ENCODE data around the gene SNAI3. TPM values are rescaled to one million over a fixed set of nuclear protein-coding genes. Genes with fewer than 3 reads are reported as not detected.

The SNAI3 gene
- total RNA-seq, 4 donors from 2014 or later = 0.94 to 2.0 (median 1.5) TPM

DNA sequence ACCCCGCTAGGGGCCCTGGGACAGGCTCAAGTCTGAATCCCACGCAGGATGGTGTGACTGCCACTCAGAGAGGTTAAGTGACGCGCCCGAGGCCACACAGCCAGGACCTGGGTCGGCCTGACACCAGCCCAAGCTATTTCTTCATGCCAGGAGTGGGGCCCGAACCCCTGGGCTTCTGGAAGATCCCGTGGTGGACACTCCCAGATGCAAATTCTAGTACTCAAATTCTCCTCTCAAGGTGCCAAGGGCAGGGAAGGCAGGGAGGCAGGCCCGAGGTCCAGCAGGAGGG lies 42.7 kb downstream of the SNAI3 start:
- TF ChIP-seq, protein P1, sequence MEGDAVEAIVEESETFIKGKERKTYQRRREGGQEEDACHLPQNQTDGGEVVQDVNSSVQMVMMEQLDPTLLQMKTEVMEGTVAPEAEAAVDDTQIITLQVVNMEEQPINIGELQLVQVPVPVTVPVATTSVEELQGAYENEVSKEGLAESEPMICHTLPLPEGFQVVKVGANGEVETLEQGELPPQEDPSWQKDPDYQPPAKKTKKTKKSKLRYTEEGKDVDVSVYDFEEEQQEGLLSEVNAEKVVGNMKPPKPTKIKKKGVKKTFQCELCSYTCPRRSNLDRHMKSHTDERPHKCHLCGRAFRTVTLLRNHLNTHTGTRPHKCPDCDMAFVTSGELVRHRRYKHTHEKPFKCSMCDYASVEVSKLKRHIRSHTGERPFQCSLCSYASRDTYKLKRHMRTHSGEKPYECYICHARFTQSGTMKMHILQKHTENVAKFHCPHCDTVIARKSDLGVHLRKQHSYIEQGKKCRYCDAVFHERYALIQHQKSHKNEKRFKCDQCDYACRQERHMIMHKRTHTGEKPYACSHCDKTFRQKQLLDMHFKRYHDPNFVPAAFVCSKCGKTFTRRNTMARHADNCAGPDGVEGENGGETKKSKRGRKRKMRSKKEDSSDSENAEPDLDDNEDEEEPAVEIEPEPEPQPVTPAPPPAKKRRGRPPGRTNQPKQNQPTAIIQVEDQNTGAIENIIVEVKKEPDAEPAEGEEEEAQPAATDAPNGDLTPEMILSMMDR (IDR thresholded peaks at IDR 0.05; ENCODE audit: low read depth) = no peak

DNA sequence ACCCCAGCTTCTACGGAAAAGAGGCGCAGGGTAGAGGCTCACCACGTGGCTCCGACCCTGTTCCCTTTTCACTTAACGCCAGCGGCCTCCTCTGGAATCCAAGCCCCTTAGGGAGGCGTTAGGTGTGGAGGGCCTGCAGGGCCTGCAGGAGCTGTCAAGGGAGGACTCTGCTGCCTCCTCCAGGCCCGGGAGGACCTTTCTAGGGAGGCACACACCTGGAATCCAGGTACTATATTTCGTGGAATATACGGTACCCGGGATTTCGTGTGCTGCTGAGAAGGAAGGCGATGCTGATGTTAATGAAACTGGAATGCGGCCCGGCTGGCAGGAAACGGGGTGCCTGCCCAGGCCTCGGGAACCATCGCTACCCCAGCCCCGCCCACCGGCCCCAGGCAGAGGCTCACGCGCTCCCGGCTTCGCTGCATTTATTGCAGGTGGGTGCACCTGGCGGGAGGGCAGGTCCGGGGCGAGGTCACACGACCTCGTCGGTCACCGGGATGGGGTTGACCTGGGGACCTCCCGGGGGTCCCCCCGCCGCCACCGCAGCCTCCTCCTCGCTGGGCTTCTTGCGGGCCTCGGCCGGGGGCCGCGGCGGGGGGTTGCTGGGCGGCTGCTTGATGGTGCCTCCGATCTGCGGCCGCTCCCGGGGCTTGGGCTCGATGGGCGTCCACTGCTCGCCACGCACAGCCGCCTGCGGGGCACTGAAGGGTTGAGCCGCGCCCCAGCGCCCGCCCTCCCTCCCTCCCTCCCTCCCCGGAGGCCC lies 43.2 kb downstream of the SNAI3 start:
- TF ChIP-seq, protein P1 (IDR thresholded peaks at IDR 0.05; ENCODE audit: low read depth) = no peak

DNA sequence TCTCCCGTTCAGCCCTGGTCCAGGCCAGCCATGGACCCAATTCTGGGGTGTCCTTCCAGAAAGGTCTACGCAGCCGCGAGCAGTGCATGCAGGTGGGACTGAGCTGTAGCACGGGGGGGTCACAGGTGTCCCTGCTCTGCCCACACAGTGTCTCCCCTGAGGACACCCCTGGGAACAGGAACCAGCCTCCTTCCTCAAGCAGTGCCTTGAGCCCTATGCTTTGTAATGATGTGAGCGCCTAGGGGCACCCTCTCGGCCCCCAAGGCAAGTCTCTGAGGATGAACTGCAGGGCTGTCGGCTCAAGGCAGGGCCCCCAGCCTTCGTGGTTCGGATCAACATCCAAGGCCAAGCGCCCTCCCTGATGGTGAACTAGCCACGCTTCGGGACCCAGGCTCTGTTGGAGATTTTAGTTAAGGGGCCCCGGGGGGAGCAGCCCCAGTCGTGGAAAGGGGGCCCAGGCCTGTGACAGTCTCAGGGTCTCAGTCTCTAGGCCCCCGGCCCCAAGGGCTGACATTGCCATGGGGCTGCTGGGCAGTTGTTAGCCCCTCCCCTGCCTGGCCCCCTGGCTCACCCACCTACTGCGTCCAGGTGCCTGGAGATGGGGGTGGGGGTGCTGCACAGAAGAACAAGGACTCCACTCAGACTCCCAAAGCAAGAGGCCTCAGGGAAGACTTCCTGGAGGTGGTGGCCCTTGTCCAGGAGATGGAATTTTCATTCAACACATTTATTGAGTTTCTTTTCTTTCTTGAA lies 45.6 kb downstream of the SNAI3 start:
- TF ChIP-seq, protein P1 (IDR thresholded peaks at IDR 0.05; ENCODE audit: low read depth) = no peak

DNA sequence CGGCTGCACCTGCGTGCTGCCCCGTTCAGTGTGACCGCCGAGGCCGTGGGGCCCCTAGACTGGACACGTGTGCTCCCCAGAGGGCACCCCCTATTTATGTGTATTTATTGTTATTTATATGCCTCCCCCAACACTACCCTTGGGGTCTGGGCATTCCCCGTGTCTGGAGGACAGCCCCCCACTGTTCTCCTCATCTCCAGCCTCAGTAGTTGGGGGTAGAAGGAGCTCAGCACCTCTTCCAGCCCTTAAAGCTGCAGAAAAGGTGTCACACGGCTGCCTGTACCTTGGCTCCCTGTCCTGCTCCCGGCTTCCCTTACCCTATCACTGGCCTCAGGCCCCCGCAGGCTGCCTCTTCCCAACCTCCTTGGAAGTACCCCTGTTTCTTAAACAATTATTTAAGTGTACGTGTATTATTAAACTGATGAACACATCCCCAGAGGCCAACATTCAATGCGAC lies 46.2 kb downstream of the SNAI3 start:
- TF ChIP-seq, protein P1 (IDR thresholded peaks at IDR 0.05; ENCODE audit: low read depth) = no peak

DNA sequence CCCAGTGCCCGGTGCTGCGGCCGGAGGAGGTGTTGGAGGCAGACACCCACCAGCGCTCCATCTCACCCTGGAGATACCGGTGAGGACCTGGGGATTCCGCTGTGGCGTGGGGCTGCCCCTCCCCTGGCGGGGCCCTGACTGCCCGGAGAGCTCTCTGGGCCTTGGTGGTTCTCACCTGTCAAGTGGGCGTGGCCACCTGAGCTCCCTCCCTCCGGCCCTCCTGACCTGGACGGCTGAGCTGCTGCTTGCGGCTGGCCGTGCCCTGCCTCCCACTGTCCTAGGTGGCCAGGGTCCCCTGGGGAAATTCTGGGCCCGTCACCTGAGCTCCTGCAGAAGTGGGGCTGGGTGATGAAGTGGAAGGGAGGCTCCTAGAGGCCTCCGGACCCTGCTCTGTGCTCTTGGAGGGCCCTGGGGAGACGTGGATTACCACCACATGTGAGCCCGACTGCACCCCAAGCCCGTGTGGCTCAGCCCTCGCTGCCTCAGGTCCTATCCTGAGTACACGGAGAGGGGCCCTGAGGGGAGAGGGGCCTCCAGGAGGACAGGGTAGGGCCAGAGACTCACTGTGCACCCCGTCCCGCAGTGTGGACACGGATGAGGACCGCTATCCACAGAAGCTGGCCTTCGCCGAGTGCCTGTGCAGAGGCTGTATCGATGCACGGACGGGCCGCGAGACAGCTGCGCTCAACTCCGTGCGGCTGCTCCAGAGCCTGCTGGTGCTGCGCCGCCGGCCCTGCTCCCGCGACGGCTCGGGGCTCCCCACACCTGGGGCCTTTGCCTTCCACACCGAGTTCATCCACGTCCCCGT lies 46.9 kb downstream of the SNAI3 start:
- TF ChIP-seq, protein P1 (IDR thresholded peaks at IDR 0.05; ENCODE audit: low read depth) = no peak

DNA sequence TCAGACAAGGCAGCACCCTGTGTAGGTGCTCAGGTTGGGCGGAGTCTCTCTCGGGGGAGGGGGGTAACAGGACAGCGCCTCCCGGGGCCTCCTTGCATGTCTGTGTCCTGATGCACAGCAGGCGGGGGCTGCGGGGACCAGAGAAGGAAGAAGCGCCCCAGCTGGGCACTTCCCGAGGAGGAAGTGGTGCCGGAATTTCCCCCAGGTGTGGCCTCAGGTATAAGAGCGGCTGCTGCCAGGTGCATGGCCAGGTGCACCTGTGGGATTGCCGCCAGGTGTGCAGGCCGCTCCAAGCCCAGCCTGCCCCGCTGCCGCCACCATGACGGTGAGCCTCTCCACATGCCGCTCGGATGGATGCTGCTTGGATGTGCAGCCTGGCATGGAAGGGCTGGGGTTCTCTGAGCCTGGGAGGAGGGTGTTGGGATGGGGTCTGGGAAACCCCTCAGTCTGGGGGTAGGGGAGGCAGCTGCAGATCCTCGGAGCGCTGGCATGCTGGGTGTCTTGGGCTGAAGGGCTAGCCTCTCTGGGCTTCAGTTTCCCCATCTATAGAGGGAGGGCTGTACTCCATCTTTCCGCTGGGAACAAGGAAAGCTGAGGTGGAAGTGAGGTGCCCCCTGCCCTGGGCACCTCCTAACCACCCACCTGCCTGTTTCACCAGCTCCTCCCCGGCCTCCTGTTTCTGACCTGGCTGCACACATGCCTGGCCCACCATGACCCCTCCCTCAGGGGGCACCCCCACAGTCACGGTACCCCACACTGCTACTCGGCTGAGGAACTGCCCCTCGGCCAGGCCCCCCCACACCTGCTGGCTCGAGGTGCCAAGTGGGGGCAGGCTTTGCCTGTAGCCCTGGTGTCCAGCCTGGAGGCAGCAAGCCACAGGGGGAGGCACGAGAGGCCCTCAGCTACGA lies 47.7 kb downstream of the SNAI3 start, which contains the start of gene IL17C:
TSS of gene IL17C (plus strand) at position 250 of the 908 bp plus-strand sequence. CDS start at position 320, 70 bp downstream.
- TF ChIP-seq, protein P1 (IDR thresholded peaks at IDR 0.05; ENCODE audit: low read depth) = no peak
